GM13977 (cell line): ENCODE data around the gene CCN5.

Experiments
- DNase-seq: peaks from one replicate; pipeline ENCODE4 v3.0.0; 2012; ENCODE audit warnings: low spot score
- in situ Hi-C: fragments of 300-500 bp; cut with MboI; formaldehyde crosslinking; loops from one replicate; pipeline ENCODE4 v1.12.0; 2022; ENCODE audit warnings: low sequenced_read_pairs, low pct_unique_long_range_greater_than_20kb, mixed read lengths, inconsistent platforms; ENCODE audit not compliant: unreplicated experiment
- TF ChIP-seq, protein P1 (sequence below): IDR thresholded peaks from 2 replicates; pipeline ENCODE4 v1.5.1; 2012; ENCODE audit warnings: mild to moderate bottlenecking, control low read depth; ENCODE audit not compliant: insufficient read depth; ENCODE audit errors: extremely low read depth, missing control alignments

The CCN5 gene

GRCh38 chr20:44689809-44690208, 25.4 kb upstream of the CCN5 start:
- in situ Hi-C loops = loop anchor here (5.0 kb wide), 1 partner anchor 47 kb away; no protein-coding TSS in a partner anchor
- no peak for DNase-seq
- TF ChIP-seq, protein P1, sequence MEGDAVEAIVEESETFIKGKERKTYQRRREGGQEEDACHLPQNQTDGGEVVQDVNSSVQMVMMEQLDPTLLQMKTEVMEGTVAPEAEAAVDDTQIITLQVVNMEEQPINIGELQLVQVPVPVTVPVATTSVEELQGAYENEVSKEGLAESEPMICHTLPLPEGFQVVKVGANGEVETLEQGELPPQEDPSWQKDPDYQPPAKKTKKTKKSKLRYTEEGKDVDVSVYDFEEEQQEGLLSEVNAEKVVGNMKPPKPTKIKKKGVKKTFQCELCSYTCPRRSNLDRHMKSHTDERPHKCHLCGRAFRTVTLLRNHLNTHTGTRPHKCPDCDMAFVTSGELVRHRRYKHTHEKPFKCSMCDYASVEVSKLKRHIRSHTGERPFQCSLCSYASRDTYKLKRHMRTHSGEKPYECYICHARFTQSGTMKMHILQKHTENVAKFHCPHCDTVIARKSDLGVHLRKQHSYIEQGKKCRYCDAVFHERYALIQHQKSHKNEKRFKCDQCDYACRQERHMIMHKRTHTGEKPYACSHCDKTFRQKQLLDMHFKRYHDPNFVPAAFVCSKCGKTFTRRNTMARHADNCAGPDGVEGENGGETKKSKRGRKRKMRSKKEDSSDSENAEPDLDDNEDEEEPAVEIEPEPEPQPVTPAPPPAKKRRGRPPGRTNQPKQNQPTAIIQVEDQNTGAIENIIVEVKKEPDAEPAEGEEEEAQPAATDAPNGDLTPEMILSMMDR = no peak

GRCh38 chr20:44690781-44691423, 24.3 kb upstream of the CCN5 start:
- TF ChIP-seq, protein P1 = no peak
- in situ Hi-C loops = no loop called here
- DNase-seq = no peak

GRCh38 chr20:44691424-44692423, 23.4 kb upstream of the CCN5 start:
- no peak for DNase-seq
- TF ChIP-seq, protein P1 = no peak
- in situ Hi-C loops = no loop called here

DNA sequence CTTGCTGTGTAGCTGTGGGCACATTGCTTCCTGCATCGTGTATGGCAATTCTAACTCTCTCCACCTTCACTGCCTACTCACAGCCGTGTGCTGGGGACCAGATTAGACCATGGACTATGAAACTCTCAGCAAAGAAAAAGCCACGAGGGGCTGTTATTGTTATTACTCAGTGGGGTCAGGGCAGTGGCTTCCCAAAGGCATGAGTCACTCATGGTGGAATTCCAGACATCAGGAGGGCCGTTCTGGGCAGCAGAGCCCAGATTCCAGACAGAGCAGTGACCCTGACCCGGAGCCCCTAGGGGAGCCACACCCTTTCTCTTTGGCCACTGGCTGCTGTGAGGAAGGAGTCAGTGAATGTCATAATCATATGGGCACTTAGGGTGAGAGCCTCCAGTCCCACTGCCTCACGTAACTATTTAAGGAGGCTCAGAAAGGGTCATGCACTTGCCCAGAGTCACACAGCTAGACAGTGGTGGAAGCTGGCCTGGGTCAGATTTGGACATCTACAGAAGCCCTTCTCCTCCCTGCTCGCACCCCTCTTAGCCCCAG, 22.2 kb upstream of the CCN5 start:
- no peak for DNase-seq
- TF ChIP-seq, protein P1 = no peak
- in situ Hi-C loops = no loop called here

GRCh38 chr20:44693627-44694026, 21.5 kb upstream of the CCN5 start:
- DNase-seq = no peak
- TF ChIP-seq, protein P1 = no peak

GRCh38 chr20:44694159-44694558, 21.0 kb upstream of the CCN5 start:
- TF ChIP-seq, protein P1 = no peak
- in situ Hi-C loops = no loop called here
- DNase-seq = no peak

More at GRCh38 chr20:44693627-44694026, 21.5 kb upstream of the CCN5 start:
- in situ Hi-C loops = no loop called here
